Spleen (tissue), 7 donors: ENCODE measurements around the gene CCDC171.

Experiments
- CTCF ChIP-seq, 11 experiments: fragments of 200-600 bp in 7 of 11; fragments of 450-650 bp in 4 of 11; sonication (generic) in 4 of 11; IDR thresholded peaks in 8 of 11; conservative IDR thresholded peaks in 3 of 11; 1 replicate in 7 of 11; 2 replicates in 4 of 11; pipeline versions ENCODE4 v1.4.0 to v1.8.0; 2016 to 2021; ENCODE audit warnings: antibody characterized with exemption in 11 of 11, inconsistent platforms in 4 of 11, mild to moderate bottlenecking in 1 of 11
- POLR2A ChIP-seq, 3 donors: fragments of 450-650 bp; IDR thresholded peaks; one replicate each; pipeline ENCODE4 v1.5.1; 2017; ENCODE audit warnings: antibody characterized with exemption in 3 of 3, mild to moderate bottlenecking in 1 of 3
- POLR2AphosphoS5 ChIP-seq, 3 donors: sonication (generic); formaldehyde crosslinking; IDR thresholded peaks; one replicate each; pipeline ENCODE4 v1.5.1; 2017; ENCODE audit warnings: antibody characterized with exemption in 3 of 3
- donor health status: DM: no; HTN: no; CAD: no; lungs with moderate emphysema.
- donor health status: DM: no; HTN: no; CAD: no.
- donor health status: DM: no; HTN: no; CAD: no.

GRCh38 chr9:15525958-15526357, 26.9 kb upstream of the CCDC171 start:
- no peak for TF ChIP-seq CTCF (IDR thresholded peaks at IDR 0.05 in 8 of 11, conservative IDR thresholded peaks at IDR 0.05 in 3 of 11)
- TF ChIP-seq POLR2AphosphoS5 (IDR thresholded peaks at IDR 0.05), result no peak
- TF ChIP-seq POLR2A (IDR thresholded peaks at IDR 0.05), result no peak
